ENCODE results near the gene THY1. TPM values are rescaled to one million over a fixed set of nuclear protein-coding genes. Genes with fewer than 3 reads are reported as not detected.

Gene THY1
- total and polyA plus RNA-seq, 9 of the 15 experiments (the other 6 are each of a cell fraction or from before 2014, with no cell fraction given): 0.07 to 0.40 (median 0.16) TPM; not detected in 5

- TF ChIP-seq, protein P1, sequence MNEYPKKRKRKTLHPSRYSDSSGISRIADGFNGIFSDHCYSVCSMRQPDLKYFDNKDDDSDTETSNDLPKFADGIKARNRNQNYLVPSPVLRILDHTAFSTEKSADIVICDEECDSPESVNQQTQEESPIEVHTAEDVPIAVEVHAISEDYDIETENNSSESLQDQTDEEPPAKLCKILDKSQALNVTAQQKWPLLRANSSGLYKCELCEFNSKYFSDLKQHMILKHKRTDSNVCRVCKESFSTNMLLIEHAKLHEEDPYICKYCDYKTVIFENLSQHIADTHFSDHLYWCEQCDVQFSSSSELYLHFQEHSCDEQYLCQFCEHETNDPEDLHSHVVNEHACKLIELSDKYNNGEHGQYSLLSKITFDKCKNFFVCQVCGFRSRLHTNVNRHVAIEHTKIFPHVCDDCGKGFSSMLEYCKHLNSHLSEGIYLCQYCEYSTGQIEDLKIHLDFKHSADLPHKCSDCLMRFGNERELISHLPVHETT (CRISPR knock-in tag; conservative IDR thresholded peaks at IDR 0.05 in 1 of 2, IDR thresholded peaks at IDR 0.05 in 1 of 2): no peak
- TF ChIP-seq POLR2AphosphoS5 (IDR thresholded peaks at IDR 0.05; ENCODE audit: control insufficient read depth, insufficient read depth, low read depth, low read length): no peak
- TF ChIP-seq BACH1 (tag; IDR thresholded peaks at IDR 0.05): no peak
- TF ChIP-seq FOSL1 (tag; conservative IDR thresholded peaks at IDR 0.05): no peak
- TF ChIP-seq XRCC4 (IDR thresholded peaks at IDR 0.05; ENCODE audit: extremely low read depth, insufficient read depth, insufficient read length): no peak
- no peak for TF ChIP-seq TEAD2 (tag; IDR thresholded peaks at IDR 0.05)
- no peak for TF ChIP-seq MYBL2 (IDR thresholded peaks at IDR 0.05; ENCODE audit: low read depth)
- no peak for TF ChIP-seq MYBL2 (CRISPR knock-in tag; IDR thresholded peaks at IDR 0.05; ENCODE audit: borderline replicate concordance)
These were observed 55.3 kb downstream of the THY1 start (continued) for GRCh38 chr11:119367661-119368120.

Small RNA genes within 50 kb of the gene (small RNA-seq; reads per million reads assigned to genes)
- not detected for gene AP003396.4

Other genes with a start within 250 kb of the THY1 start
- gene NHERF4, start 237.7 kb downstream of the THY1 start, total RNA-seq (2014; rRNA removed): not detected in 2 replicates
- gene NHERF4, start 237.7 kb downstream of the THY1 start, total RNA-seq (2014; rRNA removed; fragmentation: Illumina TruSeq; extraction: Trizol): not detected in 2 replicates
- gene NHERF4, start 237.7 kb downstream of the THY1 start, total RNA-seq (2015; rRNA removed; fragmentation: Illumina TruSeq; extraction: Trizol): not detected in 2 replicates
- not detected in 2 replicates for gene NHERF4, start 237.7 kb downstream of the THY1 start, total RNA-seq (2021)
- gene NHERF4, start 237.7 kb downstream of the THY1 start, polyA plus RNA-seq (2011; rRNA removed): not detected in 2 replicates
- not detected in 2 replicates for gene NHERF4, start 237.7 kb downstream of the THY1 start, polyA plus RNA-seq (2014; fragmentation: Illumina TruSeq; extraction: Trizol)
- gene NHERF4, start 237.7 kb downstream of the THY1 start, polyA plus RNA-seq (2014; fragmentation: Nextera tagmentation; extraction: Ambion mirVana): not detected
- not detected in 2 replicates for gene NHERF4, start 237.7 kb downstream of the THY1 start, polyA plus RNA-seq (2014; rRNA removed)
- gene CBL, start 216.8 kb downstream of the THY1 start, total RNA-seq (2014; rRNA removed): 5.9 and 6.4 TPM in 2 replicates
- gene CBL, start 216.8 kb downstream of the THY1 start, total RNA-seq (2014; rRNA removed; fragmentation: Illumina TruSeq; extraction: Trizol): 9.9 and 12.1 TPM in 2 replicates
- 7.6 and 8.2 TPM in 2 replicates for gene CBL, start 216.8 kb downstream of the THY1 start, total RNA-seq (2015; rRNA removed; fragmentation: Illumina TruSeq; extraction: Trizol)
- gene CBL, start 216.8 kb downstream of the THY1 start, total RNA-seq (2021): 21.9 and 24.9 TPM in 2 replicates
- gene CBL, start 216.8 kb downstream of the THY1 start, polyA plus RNA-seq (2011; rRNA removed): 14.4 and 15.6 TPM in 2 replicates
- 17.6 and 18.8 TPM in 2 replicates for gene CBL, start 216.8 kb downstream of the THY1 start, polyA plus RNA-seq (2014; fragmentation: Illumina TruSeq; extraction: Trizol)
- gene CBL, start 216.8 kb downstream of the THY1 start, polyA plus RNA-seq (2014; fragmentation: Nextera tagmentation; extraction: Ambion mirVana): 1 to 10 TPM; 3.2 to 6.2 TPM
- 10.7 and 10.9 TPM in 2 replicates for gene CBL, start 216.8 kb downstream of the THY1 start, polyA plus RNA-seq (2014; rRNA removed)
- gene MCAM, start 106.0 kb downstream of the THY1 start, total RNA-seq (2014; rRNA removed): 79.0 and 79.5 TPM in 2 replicates
- 33.1 and 35.6 TPM in 2 replicates for gene MCAM, start 106.0 kb downstream of the THY1 start, total RNA-seq (2014; rRNA removed; fragmentation: Illumina TruSeq; extraction: Trizol)
- gene MCAM, start 106.0 kb downstream of the THY1 start, total RNA-seq (2015; rRNA removed; fragmentation: Illumina TruSeq; extraction: Trizol): 25.8 and 27.1 TPM in 2 replicates
- gene MCAM, start 106.0 kb downstream of the THY1 start, total RNA-seq (2021): 69.1 and 87.0 TPM in 2 replicates
- 38.0 and 53.6 TPM in 2 replicates for gene MCAM, start 106.0 kb downstream of the THY1 start, polyA plus RNA-seq (2011; rRNA removed)
- 68.2 and 101 TPM in 2 replicates for gene MCAM, start 106.0 kb downstream of the THY1 start, polyA plus RNA-seq (2014; fragmentation: Illumina TruSeq; extraction: Trizol)
- 10 to 100 TPM; 14.7 to 15.6 TPM for gene MCAM, start 106.0 kb downstream of the THY1 start, polyA plus RNA-seq (2014; fragmentation: Nextera tagmentation; extraction: Ambion mirVana)
- 57.5 and 118 TPM in 2 replicates for gene MCAM, start 106.0 kb downstream of the THY1 start, polyA plus RNA-seq (2014; rRNA removed)
- gene RNF26, start 88.6 kb downstream of the THY1 start, total RNA-seq (2014; rRNA removed): 7.3 and 10.0 TPM in 2 replicates
- gene RNF26, start 88.6 kb downstream of the THY1 start, total RNA-seq (2014; rRNA removed; fragmentation: Illumina TruSeq; extraction: Trizol): 8.7 and 9.3 TPM in 2 replicates
- 12.7 and 13.9 TPM in 2 replicates for gene RNF26, start 88.6 kb downstream of the THY1 start, total RNA-seq (2015; rRNA removed; fragmentation: Illumina TruSeq; extraction: Trizol)
- 50.0 and 53.6 TPM in 2 replicates for gene RNF26, start 88.6 kb downstream of the THY1 start, total RNA-seq (2021)
- gene RNF26, start 88.6 kb downstream of the THY1 start, polyA plus RNA-seq (2011; rRNA removed): 16.3 and 27.7 TPM in 2 replicates
- 39.5 and 48.8 TPM in 2 replicates for gene RNF26, start 88.6 kb downstream of the THY1 start, polyA plus RNA-seq (2014; fragmentation: Illumina TruSeq; extraction: Trizol)
- gene RNF26, start 88.6 kb downstream of the THY1 start, polyA plus RNA-seq (2014; fragmentation: Nextera tagmentation; extraction: Ambion mirVana): 1 to 10 TPM; 5.3 to 8.4 TPM
- gene RNF26, start 88.6 kb downstream of the THY1 start, polyA plus RNA-seq (2014; rRNA removed): 25.9 and 26.7 TPM in 2 replicates
- 0.18 and 0.82 TPM in 2 replicates for gene C1QTNF5, start 82.3 kb downstream of the THY1 start, total RNA-seq (2014; rRNA removed)
- gene C1QTNF5, start 82.3 kb downstream of the THY1 start, total RNA-seq (2014; rRNA removed; fragmentation: Illumina TruSeq; extraction: Trizol): 0.13 and 0.18 TPM in 2 replicates
- gene C1QTNF5, start 82.3 kb downstream of the THY1 start, total RNA-seq (2015; rRNA removed; fragmentation: Illumina TruSeq; extraction: Trizol): 0.22 TPM in 1 of 2 replicates, not detected in the other
- 0.47 and 0.65 TPM in 2 replicates for gene C1QTNF5, start 82.3 kb downstream of the THY1 start, total RNA-seq (2021)
- 0.35 and 0.41 TPM in 2 replicates for gene C1QTNF5, start 82.3 kb downstream of the THY1 start, polyA plus RNA-seq (2011; rRNA removed)
- 0.19 and 0.25 TPM in 2 replicates for gene C1QTNF5, start 82.3 kb downstream of the THY1 start, polyA plus RNA-seq (2014; fragmentation: Illumina TruSeq; extraction: Trizol)
- under 1 TPM in 1 of 2 experiments, not detected in 1; 0.07 TPM for gene C1QTNF5, start 82.3 kb downstream of the THY1 start, polyA plus RNA-seq (2014; fragmentation: Nextera tagmentation; extraction: Ambion mirVana)
- 0.45 and 0.76 TPM in 2 replicates for gene C1QTNF5, start 82.3 kb downstream of the THY1 start, polyA plus RNA-seq (2014; rRNA removed)
- not detected in 2 replicates for gene MFRP, start 76.5 kb downstream of the THY1 start, total RNA-seq (2014; rRNA removed)
- not detected in 2 replicates for gene MFRP, start 76.5 kb downstream of the THY1 start, total RNA-seq (2014; rRNA removed; fragmentation: Illumina TruSeq; extraction: Trizol)
- gene MFRP, start 76.5 kb downstream of the THY1 start, total RNA-seq (2015; rRNA removed; fragmentation: Illumina TruSeq; extraction: Trizol): not detected in 2 replicates
- not detected in 2 replicates for gene MFRP, start 76.5 kb downstream of the THY1 start, total RNA-seq (2021)
- not detected in 2 replicates for gene MFRP, start 76.5 kb downstream of the THY1 start, polyA plus RNA-seq (2011; rRNA removed)
- gene MFRP, start 76.5 kb downstream of the THY1 start, polyA plus RNA-seq (2014; fragmentation: Illumina TruSeq; extraction: Trizol): not detected in 2 replicates
- not detected for gene MFRP, start 76.5 kb downstream of the THY1 start, polyA plus RNA-seq (2014; fragmentation: Nextera tagmentation; extraction: Ambion mirVana)
- gene MFRP, start 76.5 kb downstream of the THY1 start, polyA plus RNA-seq (2014; rRNA removed): not detected in 2 replicates
- 3.9 and 5.8 TPM in 2 replicates for gene USP2, start 41.5 kb downstream of the THY1 start, total RNA-seq (2014; rRNA removed)
- gene USP2, start 41.5 kb downstream of the THY1 start, total RNA-seq (2014; rRNA removed; fragmentation: Illumina TruSeq; extraction: Trizol): 3.6 TPM in 2 replicates
- gene USP2, start 41.5 kb downstream of the THY1 start, total RNA-seq (2015; rRNA removed; fragmentation: Illumina TruSeq; extraction: Trizol): 2.8 and 3.6 TPM in 2 replicates
- 16.9 TPM in 2 replicates for gene USP2, start 41.5 kb downstream of the THY1 start, total RNA-seq (2021)
- gene USP2, start 41.5 kb downstream of the THY1 start, polyA plus RNA-seq (2011; rRNA removed): 3.6 and 5.0 TPM in 2 replicates
- gene USP2, start 41.5 kb downstream of the THY1 start, polyA plus RNA-seq (2014; fragmentation: Illumina TruSeq; extraction: Trizol): 12.8 and 13.9 TPM in 2 replicates
- gene USP2, start 41.5 kb downstream of the THY1 start, polyA plus RNA-seq (2014; fragmentation: Nextera tagmentation; extraction: Ambion mirVana): 1 to 10 TPM; 3.4 to 5.8 TPM
- 4.0 and 9.5 TPM in 2 replicates for gene USP2, start 41.5 kb downstream of the THY1 start, polyA plus RNA-seq (2014; rRNA removed)